GM19438 (cell line): ENCODE measurements around the gene CHAF1A.

ENCODE experiments used
- ATAC-seq: cut with Tn5 transposase; IDR thresholded peaks from one replicate; pipeline ENCODE4 v1.9.1; 2021; ENCODE audit warnings: low read depth; ENCODE audit not compliant: unreplicated experiment

The CHAF1A gene

GRCh38 chr19:4431808-4432674 is 29.6 kb downstream of the CHAF1A start:
- no peak for ATAC-seq

GRCh38 chr19:4432918-4433506 is 30.6 kb downstream of the CHAF1A start:
- no peak for ATAC-seq

DNA sequence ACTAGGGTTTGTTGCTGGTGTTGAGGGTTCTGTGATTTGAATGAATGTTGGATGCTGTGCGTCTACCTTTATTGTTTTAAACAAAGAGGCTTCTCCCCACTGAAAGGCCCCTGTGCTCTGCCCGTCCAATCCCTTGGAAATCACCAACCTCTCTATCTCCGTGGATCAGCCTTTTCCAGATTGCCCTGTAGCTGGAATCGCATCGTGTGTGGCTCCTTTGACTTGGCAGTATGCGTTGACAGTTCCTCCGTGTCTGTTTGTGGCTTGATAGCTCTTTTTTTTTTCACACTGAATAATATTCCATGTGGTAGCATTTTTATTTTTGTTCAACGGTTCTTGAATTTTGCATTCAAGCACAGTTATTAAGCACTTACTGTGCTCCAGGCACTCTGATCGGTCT is 32.0 kb downstream of the CHAF1A start:
- no peak for ATAC-seq

- no peak for ATAC-seq
These were observed 33.8 kb downstream of the CHAF1A start for GRCh38 chr19:4436231-4436630.

DNA sequence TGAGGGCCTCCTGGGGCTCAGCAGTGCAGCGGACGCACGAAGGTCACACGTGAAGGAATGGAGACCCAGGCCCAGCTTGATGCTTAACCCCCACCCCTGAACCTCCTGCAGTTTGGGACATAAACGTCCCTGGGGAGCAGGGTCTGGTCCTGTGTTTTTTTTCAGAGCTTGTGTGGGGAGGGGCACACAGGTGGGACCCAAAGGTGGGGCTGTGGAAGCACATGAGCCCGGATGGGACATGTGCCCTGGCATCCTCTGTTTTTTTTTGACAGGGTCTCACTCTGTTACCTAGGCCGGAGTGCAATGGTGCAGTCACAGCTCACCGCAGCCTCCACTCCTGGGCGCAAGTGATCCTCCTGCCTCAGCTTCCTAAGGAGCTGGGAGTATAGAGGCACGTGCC is 34.7 kb downstream of the CHAF1A start:
- ATAC-seq: no peak

DNA sequence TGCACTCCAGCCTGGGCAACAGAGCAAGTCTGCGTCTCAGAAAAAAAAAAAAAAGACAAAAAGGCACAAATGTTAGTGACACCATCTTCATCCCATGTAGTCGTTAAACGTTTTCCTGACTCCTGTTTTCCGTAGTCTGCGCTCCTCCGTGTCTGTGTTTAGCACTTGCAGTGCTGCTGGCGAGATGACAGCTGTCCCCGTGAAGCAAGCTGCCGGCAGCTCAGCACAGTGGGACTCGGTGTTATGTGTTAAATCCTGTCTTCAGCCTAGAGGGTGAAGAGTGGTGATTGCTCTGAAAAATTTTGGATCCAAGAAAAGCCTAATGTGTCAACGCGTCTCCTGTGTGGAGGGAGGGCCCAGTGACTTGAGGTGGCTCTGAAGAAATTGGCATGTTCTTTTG is 36.8 kb downstream of the CHAF1A start:
- ATAC-seq: no peak

GRCh38 chr19:4441994-4442818 is 39.8 kb downstream of the CHAF1A start:
- ATAC-seq: no peak

DNA sequence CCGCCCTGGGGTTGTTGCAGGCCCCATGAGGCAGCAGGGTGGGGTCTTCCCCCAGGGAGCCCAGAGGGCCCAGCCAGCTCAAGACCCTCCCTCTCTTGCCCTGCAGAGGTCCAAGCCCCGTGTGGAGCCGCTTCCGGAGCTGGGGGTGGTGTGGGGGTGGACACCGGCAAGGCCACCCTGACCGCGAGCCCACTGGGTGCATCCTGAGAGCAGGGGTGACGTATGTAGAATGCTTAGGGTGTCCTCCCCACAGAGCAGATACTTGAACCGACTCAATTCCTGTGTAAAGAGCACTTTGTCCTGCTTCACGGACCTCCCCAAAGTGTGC is 40.3 kb downstream of the CHAF1A start:
- ATAC-seq: no peak

DNA sequence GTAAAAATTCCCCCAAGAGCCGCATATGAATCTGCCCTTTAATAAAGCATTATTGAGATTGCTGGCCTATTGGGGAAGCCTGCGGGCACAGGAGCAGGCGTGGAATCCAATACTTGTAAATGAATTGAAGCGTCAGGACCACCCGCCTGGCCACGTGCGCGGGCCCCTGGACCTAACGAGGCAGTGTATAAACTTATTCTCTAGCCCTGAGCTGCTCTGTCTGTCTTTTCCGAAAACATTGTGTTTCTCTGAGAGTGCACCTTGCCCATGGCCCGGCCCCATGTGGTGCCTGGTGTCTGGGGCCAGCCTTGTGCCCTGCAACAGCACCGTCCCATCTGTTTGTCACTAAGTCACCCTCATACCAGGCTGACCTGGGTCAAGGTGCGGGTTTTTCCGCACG is 40.7 kb downstream of the CHAF1A start:
- ATAC-seq: no peak

GRCh38 chr19:4443966-4444764 is 41.7 kb downstream of the CHAF1A start:
- ATAC-seq: no peak

DNA sequence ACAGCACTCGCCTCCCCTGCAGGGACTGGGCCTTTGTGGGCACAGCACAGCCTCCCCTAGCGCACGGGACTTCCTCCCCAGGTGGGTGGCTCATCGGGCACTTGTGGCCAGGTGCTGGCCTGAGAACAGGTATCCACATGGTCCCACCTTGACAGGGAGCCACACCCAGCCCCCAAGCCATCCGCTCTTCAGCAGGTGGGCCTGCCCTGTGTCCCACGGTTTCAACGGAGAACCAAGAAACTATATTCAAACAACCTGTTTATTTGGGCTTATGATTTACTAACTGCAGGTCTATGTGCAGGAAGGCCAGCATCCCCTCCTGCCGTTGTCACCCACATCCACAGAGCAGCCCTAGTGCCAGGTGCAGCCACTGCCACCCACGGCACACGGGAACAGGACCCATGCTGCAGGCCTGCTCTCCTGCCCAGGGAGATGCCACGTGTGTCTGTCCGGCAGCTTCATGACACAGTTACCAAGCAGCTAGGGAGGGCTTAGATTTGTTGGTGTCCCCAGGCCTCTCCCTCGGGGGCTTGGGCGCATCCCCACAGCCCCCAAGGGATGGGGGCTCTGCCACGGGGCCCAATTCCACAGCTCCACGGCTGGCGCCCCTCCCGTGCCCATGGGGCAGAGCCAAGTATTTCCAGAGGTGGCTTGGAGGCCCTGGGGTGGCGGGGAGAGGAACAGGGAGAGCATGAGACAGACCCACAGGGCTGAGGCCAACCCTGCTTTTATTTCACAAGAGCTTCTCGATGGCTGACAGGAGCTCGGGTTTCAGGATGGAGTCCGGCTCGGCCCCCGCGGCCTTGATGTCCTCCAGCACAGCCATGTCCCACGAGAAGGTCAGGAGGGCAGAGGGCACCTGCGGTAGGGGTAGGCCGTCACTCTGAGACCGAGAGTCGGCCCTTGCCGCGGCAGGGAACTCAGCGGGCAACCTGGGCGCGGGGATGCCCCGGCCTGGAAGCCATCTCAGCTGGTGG is 42.6 kb downstream of the CHAF1A start:
- ATAC-seq: no peak

- ATAC-seq: no peak
These were observed 43.7 kb downstream of the CHAF1A start for GRCh38 chr19:4445963-4446703.

DNA sequence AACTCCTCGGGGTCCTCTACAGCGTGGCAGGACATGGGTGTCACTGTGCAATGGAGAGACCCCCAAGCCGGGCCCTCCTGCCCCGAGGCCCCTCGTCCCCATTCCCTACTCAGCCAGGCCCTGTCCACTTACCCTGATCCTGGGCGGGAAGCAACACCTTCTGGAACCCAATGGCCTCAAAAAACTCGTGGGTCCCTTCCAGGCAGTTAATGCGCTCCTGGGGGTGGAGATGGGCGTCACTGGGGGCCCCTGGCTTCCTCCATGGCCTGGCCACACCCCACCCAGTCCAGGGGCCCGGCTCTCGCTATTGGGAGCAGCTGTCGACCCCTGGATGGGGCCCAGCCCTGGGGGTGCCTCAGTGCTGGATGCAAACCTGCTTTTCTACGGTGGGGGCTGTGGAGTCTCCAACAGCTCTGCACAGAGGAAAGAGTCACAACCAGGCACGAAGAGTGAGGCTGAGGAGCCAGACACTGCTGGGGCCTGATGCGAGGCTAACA is 44.3 kb downstream of the CHAF1A start:
- no peak for ATAC-seq

DNA sequence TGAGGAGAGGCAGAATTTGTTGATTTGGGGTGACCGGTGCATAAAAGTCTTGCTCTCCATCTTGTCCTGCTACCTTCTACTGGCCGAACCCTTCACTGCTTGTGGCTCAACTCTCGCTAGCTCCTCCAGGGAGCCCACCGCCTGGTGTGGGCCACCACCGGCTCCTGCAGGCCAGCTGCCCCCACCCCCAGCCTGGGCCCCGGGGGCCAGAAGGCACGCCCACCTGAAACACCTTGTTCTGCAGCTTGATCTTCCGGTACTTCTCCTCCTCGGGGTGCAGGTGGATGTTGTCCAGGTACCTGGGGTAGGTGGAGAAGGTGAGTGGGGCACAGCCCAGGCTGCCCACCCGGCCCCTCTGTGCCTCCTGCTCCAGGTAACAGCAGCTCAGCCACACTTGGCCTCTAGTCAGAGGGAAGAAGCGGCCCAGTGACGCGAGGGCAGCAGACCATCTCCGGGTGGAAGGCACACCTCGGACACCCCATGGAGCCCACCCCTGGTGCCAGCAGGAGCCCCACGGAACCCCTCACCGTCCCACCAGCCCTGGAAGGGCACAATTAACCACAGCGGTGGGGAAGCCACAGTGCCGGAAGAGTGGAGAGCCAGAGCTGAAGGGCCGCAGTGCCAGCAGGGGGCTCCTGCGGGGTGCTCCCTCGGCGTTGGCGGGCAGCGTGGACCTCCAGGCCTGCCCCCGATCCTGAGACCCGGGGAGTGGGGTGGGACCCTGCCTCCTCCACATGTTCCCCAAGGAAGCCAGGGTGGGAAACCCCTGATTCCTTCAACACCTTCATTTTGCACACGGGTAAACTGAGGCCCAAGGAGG is 45.1 kb downstream of the CHAF1A start:
- no peak for ATAC-seq

- no peak for ATAC-seq
These were observed 45.9 kb downstream of the CHAF1A start for GRCh38 chr19:4448147-4448985.

- ATAC-seq: no peak
These were observed 46.7 kb downstream of the CHAF1A start for GRCh38 chr19:4449022-4449638.

DNA sequence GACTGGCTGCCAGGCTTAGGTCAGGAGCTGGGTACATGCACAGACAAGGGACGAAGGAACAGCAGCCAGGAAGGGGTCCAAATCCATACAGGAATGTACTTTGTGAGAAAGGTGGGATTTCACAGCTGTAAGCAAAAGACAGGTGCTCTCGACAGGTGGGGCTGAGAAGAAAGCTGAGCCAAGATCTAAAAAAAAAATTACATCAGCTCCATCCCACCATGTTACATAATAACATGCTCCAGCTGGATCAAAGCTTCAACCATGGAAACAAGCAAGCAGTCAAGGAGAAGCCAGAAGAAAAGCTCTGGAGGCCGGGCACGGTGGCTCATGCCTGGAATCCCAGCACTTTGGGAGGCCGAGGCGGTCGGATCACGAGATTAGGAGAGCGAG is 47.2 kb downstream of the CHAF1A start:
- ATAC-seq: no peak
